K562 (cell line): ENCODE data around the gene OR7G1.

Experiments
- CEBPB ChIP-seq: fragments of 450-650 bp; IDR thresholded peaks from 2 replicates; pipeline ENCODE4 v1.6.1; 2016; ENCODE audit warnings: missing genetic modification characterization, missing compliant biosample characterization
- CTCF ChIP-seq, 3 experiments: IDR thresholded peaks in 2 of 3; conservative IDR thresholded peaks in 1 of 3; 2 replicates each; pipeline ENCODE4 v1.5.1; 2011 to 2012; ENCODE audit warnings: low read length in 3 of 3, mild to moderate bottlenecking in 3 of 3, control low read depth in 2 of 3, improper control_type of control experiment in 1 of 3, inconsistent platforms in 1 of 3, low read depth in 1 of 3, mixed read lengths in 1 of 3, moderate library complexity in 1 of 3; ENCODE audit not compliant: insufficient read depth in 2 of 3
- HNRNPL ChIP-seq: fragments of 200-400 bp; formaldehyde crosslinking; IDR thresholded peaks from 2 replicates; pipeline ENCODE4 v1.6.1; 2017; ENCODE audit warnings: low read depth, mild to moderate bottlenecking, low read length

- TF ChIP-seq HNRNPL (no peak), CEBPB (no peak), CTCF (IDR thresholded peaks at IDR 0.05 in 2 of 3, conservative IDR thresholded peaks at IDR 0.05 in 1 of 3; ENCODE audit: insufficient read depth in 2 of 3, low read depth in 1 of 3, low read length in 3 of 3) (no peak)
Measured at GRCh38 chr19:9159891-9160290, 44.3 kb upstream of the OR7G1 start.
